Measurements from ENCODE around the gene RBM28.

RBM28 gene

GRCh38 chr7:128381161-128381821 is 37.6 kb upstream of the RBM28 start:
- Histone ChIP-seq H3K23ac (ENCODE audit: low read length in 2 of 2) (no peak overlapping the region), H3K18ac (ENCODE audit: low read depth in 1 of 2, low read length in 2 of 2) (no peak overlapping the region)
- 75% methylated on average over 19 of the region's 19 CpGs for WGBS

DNA sequence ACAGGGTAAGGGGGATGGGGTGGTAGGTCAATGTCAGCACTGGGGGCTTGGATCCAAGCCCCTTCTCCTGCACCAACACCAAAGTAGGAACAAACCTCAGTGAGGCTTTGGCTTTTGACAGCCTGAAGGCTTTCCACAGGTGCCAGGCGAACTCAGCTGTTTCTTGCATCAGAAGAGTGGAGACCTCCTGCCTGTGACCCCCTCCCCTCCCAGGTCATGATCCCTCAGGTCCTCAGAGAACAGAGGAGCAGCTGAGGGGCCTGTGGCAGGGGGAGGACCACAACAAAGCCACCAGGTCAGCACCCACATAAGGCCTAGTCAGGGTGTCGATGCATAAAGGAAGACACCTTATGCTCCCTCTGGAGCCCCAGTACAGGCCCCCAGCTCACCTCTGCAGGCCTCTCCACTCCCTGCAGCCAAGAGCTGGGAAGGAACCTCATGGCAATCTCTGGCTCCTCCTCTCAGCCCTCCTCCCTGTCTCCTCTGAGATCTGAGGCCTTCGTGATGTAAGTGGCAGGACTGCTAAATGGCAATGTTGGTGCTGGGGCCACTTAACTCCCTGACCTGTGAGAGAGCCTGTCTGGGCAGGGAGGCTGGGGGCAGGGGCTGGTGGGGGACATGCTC is 36.9 kb upstream of the RBM28 start:
- Histone ChIP-seq H2BK12ac (ENCODE audit: low read length in 2 of 2) (no peak overlapping the region), H2BK120ac (ENCODE audit: low read depth, low read length) (no peak overlapping the region), H4K8ac (ENCODE audit: low read length) (no peak overlapping the region), H3K4me3 (ENCODE audit: insufficient read depth in 1 of 2, low read depth in 1 of 2, low read length in 2 of 2) (no peak overlapping the region), H3K18ac (ENCODE audit: low read depth in 1 of 2, low read length in 2 of 2) (no peak overlapping the region), H3K4me2 (ENCODE audit: low read length, poor library complexity, severe bottlenecking) (no peak overlapping the region), H3K9me3 (ENCODE audit: control insufficient read depth, low read length) (no peaks in the 10 kb centered on the region), H2BK5ac (ENCODE audit: low read depth, low read length, poor library complexity, severe bottlenecking) (no peak overlapping the region), H3K27me3 (ENCODE audit: control insufficient read depth in 1 of 2, insufficient read depth in 1 of 2, low read length in 2 of 2) (peaks cover 7 to 9% of the 10 kb centered on the region in 2 experiments), H3K23ac (ENCODE audit: low read length in 2 of 2) (no peak overlapping the region), H4K91ac (ENCODE audit: low read length) (no peak overlapping the region), H3K4me1 (ENCODE audit: control insufficient read depth, insufficient read depth, low read depth, low read length) (peaks cover 6% of the 10 kb centered on the region), H3K4ac (ENCODE audit: low read depth in 1 of 2, low read length in 2 of 2) (no peak overlapping the region), H2AFZ (ENCODE audit: low read depth, low read length) (no peak overlapping the region), H3K9ac (ENCODE audit: low read length) (no peak overlapping the region), H2AK5ac (ENCODE audit: low read length, severe bottlenecking) (no peak overlapping the region), H3K27ac (ENCODE audit: low read length, poor library complexity, severe bottlenecking) (no peak overlapping the region), H3K79me1 (replicated peaks; ENCODE audit: low read length, poor library complexity, severe bottlenecking) (no peaks in the 10 kb centered on the region), H3K14ac (ENCODE audit: low read length in 2 of 2) (no peak overlapping the region), H2BK15ac (ENCODE audit: low read depth, poor library complexity, severe bottlenecking) (no peak overlapping the region), H3K36me3 (ENCODE audit: control insufficient read depth in 1 of 2, insufficient read depth in 2 of 2, low read depth in 1 of 2, low read length in 2 of 2) (no peaks in the 10 kb centered on the region)
- DNase-seq = peak; percentile 12
- WGBS = 68% methylated on average over 3 of the region's 3 CpGs

More at GRCh38 chr7:128381161-128381821, 37.6 kb upstream of the RBM28 start:
- no peak overlapping the region for H2BK15ac ChIP-seq (ENCODE audit: low read depth, poor library complexity, severe bottlenecking)
- peaks cover 6% of the 10 kb centered on the region for H3K4me1 ChIP-seq (ENCODE audit: control insufficient read depth, insufficient read depth, low read depth, low read length)
- H4K8ac ChIP-seq (ENCODE audit: low read length) = no peak overlapping the region
- no peaks in the 10 kb centered on the region for H3K79me1 ChIP-seq (replicated peaks; ENCODE audit: low read length, poor library complexity, severe bottlenecking)
- no peak overlapping the region for H2AK5ac ChIP-seq (ENCODE audit: low read length, severe bottlenecking)
- peak overlapping the region in 1 of 2 experiments; percentile 15 for H3K4me3 ChIP-seq (ENCODE audit: insufficient read depth in 1 of 2, low read depth in 1 of 2, low read length in 2 of 2)
- no peak overlapping the region for H3K4ac ChIP-seq (ENCODE audit: low read depth in 1 of 2, low read length in 2 of 2)
- no peak overlapping the region for H2AFZ ChIP-seq (ENCODE audit: low read depth, low read length)
- no peak overlapping the region for H2BK5ac ChIP-seq (ENCODE audit: low read depth, low read length, poor library complexity, severe bottlenecking)
- H3K27me3 ChIP-seq (ENCODE audit: control insufficient read depth in 1 of 2, insufficient read depth in 1 of 2, low read length in 2 of 2) = peaks cover 7% of the 10 kb centered on the region in 2 experiments
- H3K4me2 ChIP-seq (ENCODE audit: low read length, poor library complexity, severe bottlenecking) = no peak overlapping the region
- no peak overlapping the region for H2BK120ac ChIP-seq (ENCODE audit: low read depth, low read length)
- no peak overlapping the region for H3K14ac ChIP-seq (ENCODE audit: low read length in 2 of 2)
- H3K9me3 ChIP-seq (ENCODE audit: control insufficient read depth, low read length) = no peaks in the 10 kb centered on the region
- no peak overlapping the region for H4K91ac ChIP-seq (ENCODE audit: low read length)
- no peak overlapping the region for H3K9ac ChIP-seq (ENCODE audit: low read length)
- H3K36me3 ChIP-seq (ENCODE audit: control insufficient read depth in 1 of 2, insufficient read depth in 2 of 2, low read depth in 1 of 2, low read length in 2 of 2) = no peaks in the 10 kb centered on the region
- H2BK12ac ChIP-seq (ENCODE audit: low read length in 2 of 2) = no peak overlapping the region
- no peak overlapping the region for H3K27ac ChIP-seq (ENCODE audit: low read length, poor library complexity, severe bottlenecking)
- DNase-seq = no peak

DNA sequence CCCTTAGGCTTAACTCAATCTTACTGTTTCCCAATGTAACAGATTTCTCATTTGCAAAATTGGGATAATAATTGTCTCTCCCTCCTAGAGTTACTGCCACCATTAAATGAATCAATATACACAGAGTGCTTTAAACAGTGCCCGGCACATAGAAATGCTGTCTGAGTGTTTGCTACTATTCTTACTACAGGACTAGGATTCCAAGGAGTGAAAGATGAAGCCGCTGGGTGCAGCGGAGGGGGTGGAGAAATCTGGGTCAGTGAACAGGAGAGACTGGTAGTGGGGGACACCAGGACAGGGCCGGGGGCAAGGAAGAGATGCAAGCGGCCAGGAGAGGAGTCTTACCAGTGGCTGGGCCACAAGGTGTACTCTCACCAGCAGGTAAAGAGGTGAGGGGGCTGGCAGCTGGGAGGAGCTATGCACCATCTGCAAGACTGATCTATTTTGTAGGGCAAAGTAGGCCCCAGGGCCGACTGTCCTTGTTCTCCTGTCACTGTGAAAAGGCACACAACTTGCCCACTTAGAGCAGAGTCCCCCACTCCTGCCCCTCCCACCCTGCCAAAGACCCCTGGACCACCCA is 36.3 kb upstream of the RBM28 start:
- Histone ChIP-seq H3K18ac (ENCODE audit: low read depth in 1 of 2, low read length in 2 of 2) (no peak overlapping the region), H3K4me2 (ENCODE audit: low read length, poor library complexity, severe bottlenecking) (no peak overlapping the region), H3K4me3 (ENCODE audit: insufficient read depth in 1 of 2, low read depth in 1 of 2, low read length in 2 of 2) (no peak overlapping the region), H3K4ac (ENCODE audit: low read depth in 1 of 2, low read length in 2 of 2) (no peak overlapping the region), H3K4me1 (ENCODE audit: control insufficient read depth, insufficient read depth, low read depth, low read length) (peaks cover 6% of the 10 kb centered on the region), H4K91ac (ENCODE audit: low read length) (no peak overlapping the region), H2BK15ac (ENCODE audit: low read depth, poor library complexity, severe bottlenecking) (no peak overlapping the region), H3K23ac (ENCODE audit: low read length in 2 of 2) (no peak overlapping the region), H3K9me3 (ENCODE audit: control insufficient read depth, low read length) (no peaks in the 10 kb centered on the region), H2BK120ac (ENCODE audit: low read depth, low read length) (no peak overlapping the region), H4K8ac (ENCODE audit: low read length) (no peak overlapping the region), H3K27ac (ENCODE audit: low read length, poor library complexity, severe bottlenecking) (no peak overlapping the region), H3K36me3 (ENCODE audit: control insufficient read depth in 1 of 2, insufficient read depth in 2 of 2, low read depth in 1 of 2, low read length in 2 of 2) (no peaks in the 10 kb centered on the region), H2BK12ac (ENCODE audit: low read length in 2 of 2) (no peak overlapping the region), H2AFZ (ENCODE audit: low read depth, low read length) (no peak overlapping the region), H2BK5ac (ENCODE audit: low read depth, low read length, poor library complexity, severe bottlenecking) (no peak overlapping the region), H2AK5ac (ENCODE audit: low read length, severe bottlenecking) (no peak overlapping the region), H3K9ac (ENCODE audit: low read length) (no peak overlapping the region), H3K79me1 (replicated peaks; ENCODE audit: low read length, poor library complexity, severe bottlenecking) (no peaks in the 10 kb centered on the region), H3K14ac (ENCODE audit: low read length in 2 of 2) (no peak overlapping the region), H3K27me3 (ENCODE audit: control insufficient read depth in 1 of 2, insufficient read depth in 1 of 2, low read length in 2 of 2) (peaks cover 7 to 9% of the 10 kb centered on the region in 2 experiments)
- WGBS = 89% methylated on average over 5 of the region's 6 CpGs
- no peak for DNase-seq

DNA sequence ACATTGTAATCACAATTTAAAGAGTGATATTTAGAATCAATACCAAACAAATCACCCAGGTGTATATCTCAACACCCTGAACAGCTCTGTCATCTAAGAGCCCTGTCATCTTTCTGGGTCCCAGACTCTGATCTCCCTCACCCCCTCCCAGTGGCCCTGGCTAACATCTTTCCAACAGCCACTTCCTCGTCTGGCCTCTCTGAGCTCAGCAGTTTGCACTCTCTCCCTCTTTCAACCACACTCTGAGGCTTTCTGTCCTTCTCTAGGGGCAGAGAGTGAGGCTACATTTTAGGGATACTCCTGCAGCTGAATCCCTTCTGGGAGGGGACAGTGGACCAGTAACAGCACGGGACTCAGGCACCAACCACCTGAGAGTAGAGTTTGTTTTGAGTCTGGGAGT is 34.9 kb upstream of the RBM28 start:
- H2BK5ac ChIP-seq (ENCODE audit: low read depth, low read length, poor library complexity, severe bottlenecking) = no peak overlapping the region
- no peak overlapping the region for H2AFZ ChIP-seq (ENCODE audit: low read depth, low read length)
- no peaks in the 10 kb centered on the region for H3K9me3 ChIP-seq (ENCODE audit: control insufficient read depth, low read length)
- peaks cover 7 to 17% of the 10 kb centered on the region in 2 experiments for H3K27me3 ChIP-seq (ENCODE audit: control insufficient read depth in 1 of 2, insufficient read depth in 1 of 2, low read length in 2 of 2)
- no peak overlapping the region for H3K9ac ChIP-seq (ENCODE audit: low read length)
- 54% methylated on average over 1 of the region's 2 CpGs for WGBS
- H3K18ac ChIP-seq (ENCODE audit: low read depth in 1 of 2, low read length in 2 of 2) = no peak overlapping the region
- H2AK5ac ChIP-seq (ENCODE audit: low read length, severe bottlenecking) = no peak overlapping the region
- no peaks in the 10 kb centered on the region for H3K79me1 ChIP-seq (replicated peaks; ENCODE audit: low read length, poor library complexity, severe bottlenecking)
- H3K4me2 ChIP-seq (ENCODE audit: low read length, poor library complexity, severe bottlenecking) = no peak overlapping the region
- DNase-seq = no peak
- H3K36me3 ChIP-seq (ENCODE audit: control insufficient read depth in 1 of 2, insufficient read depth in 2 of 2, low read depth in 1 of 2, low read length in 2 of 2) = no peaks in the 10 kb centered on the region
- H3K4me1 ChIP-seq (ENCODE audit: control insufficient read depth, insufficient read depth, low read depth, low read length) = peaks cover 3% of the 10 kb centered on the region
- H3K23ac ChIP-seq (ENCODE audit: low read length in 2 of 2) = no peak overlapping the region
- no peak overlapping the region for H3K4me3 ChIP-seq (ENCODE audit: insufficient read depth in 1 of 2, low read depth in 1 of 2, low read length in 2 of 2)
- H2BK120ac ChIP-seq (ENCODE audit: low read depth, low read length) = no peak overlapping the region
- no peak overlapping the region for H3K14ac ChIP-seq (ENCODE audit: low read length in 2 of 2)
- H2BK15ac ChIP-seq (ENCODE audit: low read depth, poor library complexity, severe bottlenecking) = no peak overlapping the region
- no peak overlapping the region for H3K4ac ChIP-seq (ENCODE audit: low read depth in 1 of 2, low read length in 2 of 2)
- H4K8ac ChIP-seq (ENCODE audit: low read length) = no peak overlapping the region
- H3K27ac ChIP-seq (ENCODE audit: low read length, poor library complexity, severe bottlenecking) = no peak overlapping the region
- H4K91ac ChIP-seq (ENCODE audit: low read length) = no peak overlapping the region
- no peak overlapping the region for H2BK12ac ChIP-seq (ENCODE audit: low read length in 2 of 2)
